Activated CD4-positive, alpha-beta T cell treated with anti-CD3 and anti-CD28 coated beads, Interleukin-2, amount 50 U/mL, for 48 hours (primary cell): ENCODE measurements around the gene MLN.
A peak's percentile ranks its signal among the peaks of the same experiment; 100 is the strongest.

Experiments
- DNase-seq, 2 experiments: peaks; one replicate each; pipeline ENCODE4 v3.0.0-alpha.2; 2020

The MLN gene

DNA sequence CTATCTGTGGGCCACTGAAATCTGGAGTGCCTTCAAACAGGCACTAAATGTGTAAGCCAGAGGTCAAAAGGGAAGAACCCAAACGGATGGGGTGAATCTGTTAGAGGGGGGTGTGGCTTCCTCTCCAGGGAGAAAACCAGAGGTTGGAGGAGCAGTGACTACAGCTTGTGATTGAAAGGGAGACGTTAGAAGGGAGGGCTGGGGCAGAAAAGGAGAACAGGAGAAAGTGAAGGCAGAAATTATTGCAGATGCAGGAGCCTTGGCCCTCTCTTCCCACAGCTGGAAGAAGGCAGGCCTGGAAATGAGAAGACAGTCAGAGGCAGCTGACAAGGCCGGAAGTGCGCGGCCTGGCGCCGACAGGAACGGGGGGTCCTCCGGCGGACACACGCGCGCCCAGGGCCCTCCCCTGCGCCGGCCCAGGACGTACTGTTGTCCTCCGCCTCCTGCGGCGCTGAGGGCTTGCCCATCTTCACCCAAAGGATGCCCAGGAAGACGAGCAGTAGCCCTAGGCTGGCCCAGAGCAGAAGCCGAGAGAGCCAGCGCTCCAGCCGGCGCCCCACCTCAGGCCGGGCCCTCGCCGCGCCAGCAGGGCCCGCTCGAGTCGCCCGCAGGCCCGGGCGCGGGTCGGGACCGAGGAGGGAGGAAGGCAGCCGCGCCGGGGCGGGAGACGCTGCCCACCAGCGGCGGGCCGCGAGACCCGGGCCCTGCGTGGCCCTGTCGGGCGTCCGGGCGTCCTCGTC lies 15.7 kb downstream of the MLN start:
- DNase-seq, result peak; percentile 61 to 67

DNA sequence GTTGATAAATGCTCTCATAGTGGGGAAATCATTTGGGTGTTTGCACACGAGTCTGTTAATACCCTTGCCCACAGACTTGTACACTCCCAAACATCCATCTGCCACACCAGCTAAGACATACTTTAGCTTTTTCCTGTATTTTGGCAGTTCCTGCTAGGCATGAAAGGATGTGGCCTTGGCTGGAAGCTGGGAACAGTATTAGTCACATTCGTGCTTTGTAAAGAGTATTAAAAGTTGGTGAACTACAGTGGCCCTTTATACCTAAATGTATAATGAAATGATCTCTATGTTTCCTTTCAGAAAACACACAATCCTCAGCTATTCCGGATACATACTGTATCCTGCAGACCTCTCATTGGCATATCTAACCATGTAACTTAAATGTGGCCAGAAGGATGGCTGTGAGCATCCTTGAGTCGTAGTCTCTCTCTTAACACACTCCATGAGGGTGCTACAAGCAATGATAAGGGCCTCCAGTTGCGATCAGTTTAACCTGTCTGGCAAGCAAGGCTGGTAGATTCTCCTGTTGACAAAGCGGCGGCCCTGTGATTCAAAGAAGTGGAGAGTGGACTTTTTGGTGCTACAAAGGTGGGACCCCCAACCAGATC lies 16.4 kb downstream of the MLN start:
- DNase-seq, result no peak

DNA sequence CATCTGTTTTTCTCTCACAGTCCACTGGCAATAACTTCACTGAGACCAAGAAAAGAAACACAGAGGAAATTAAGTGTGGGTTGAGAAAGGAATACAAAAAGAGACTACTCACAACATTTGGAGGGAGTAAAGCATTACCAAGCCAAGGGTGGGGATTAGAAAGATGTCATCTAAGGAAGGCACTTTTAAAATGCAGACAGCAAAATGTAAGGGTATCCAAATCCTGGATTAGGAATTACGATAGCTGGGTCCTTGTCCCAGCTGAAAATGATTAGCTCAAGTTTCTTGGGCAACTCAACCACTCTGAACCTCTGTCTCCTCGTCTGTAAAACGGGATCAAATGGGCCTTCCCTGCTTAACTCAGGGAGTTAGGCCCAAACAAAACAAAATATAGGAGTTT lies 17.1 kb downstream of the MLN start:
- DNase-seq, result no peak

DNA sequence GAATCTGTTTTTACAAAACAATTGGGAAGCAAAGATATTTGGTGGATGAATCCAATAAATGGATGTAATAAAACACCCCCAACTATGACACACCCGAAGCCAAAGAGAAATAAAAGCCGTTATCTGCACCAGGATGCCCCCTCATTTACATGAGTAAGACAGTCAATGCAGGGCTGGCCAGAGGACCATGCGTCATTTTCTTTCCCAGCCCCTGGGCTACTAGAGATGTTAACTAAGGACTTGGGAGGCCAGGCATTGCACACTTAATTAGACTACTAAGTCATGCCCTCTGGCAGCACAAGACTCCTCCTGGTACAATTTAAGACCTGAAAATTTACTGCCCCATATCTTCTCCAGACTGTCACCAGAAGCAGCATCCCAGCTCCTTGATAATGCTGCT lies 18.0 kb downstream of the MLN start:
- no peak for DNase-seq

DNA sequence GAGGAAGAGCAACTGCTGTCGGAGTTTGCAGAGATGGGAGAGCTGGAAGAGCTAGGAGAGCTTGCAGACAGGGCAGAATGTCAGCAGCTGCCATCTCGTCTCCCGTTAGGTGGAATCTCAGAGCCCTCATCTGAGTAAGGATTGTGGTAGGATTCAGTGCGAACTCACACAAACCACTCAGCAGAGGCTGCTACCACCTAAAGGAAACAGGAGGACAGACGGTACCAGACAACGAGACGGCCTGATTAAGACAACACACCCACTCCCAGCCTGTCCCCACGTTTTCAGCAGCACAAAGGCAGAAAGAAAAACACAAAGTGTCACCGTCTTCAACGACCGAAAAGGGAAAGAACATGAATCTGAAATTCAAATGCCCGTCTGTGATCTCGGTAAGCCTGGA lies 19.0 kb downstream of the MLN start:
- no peak for DNase-seq

DNA sequence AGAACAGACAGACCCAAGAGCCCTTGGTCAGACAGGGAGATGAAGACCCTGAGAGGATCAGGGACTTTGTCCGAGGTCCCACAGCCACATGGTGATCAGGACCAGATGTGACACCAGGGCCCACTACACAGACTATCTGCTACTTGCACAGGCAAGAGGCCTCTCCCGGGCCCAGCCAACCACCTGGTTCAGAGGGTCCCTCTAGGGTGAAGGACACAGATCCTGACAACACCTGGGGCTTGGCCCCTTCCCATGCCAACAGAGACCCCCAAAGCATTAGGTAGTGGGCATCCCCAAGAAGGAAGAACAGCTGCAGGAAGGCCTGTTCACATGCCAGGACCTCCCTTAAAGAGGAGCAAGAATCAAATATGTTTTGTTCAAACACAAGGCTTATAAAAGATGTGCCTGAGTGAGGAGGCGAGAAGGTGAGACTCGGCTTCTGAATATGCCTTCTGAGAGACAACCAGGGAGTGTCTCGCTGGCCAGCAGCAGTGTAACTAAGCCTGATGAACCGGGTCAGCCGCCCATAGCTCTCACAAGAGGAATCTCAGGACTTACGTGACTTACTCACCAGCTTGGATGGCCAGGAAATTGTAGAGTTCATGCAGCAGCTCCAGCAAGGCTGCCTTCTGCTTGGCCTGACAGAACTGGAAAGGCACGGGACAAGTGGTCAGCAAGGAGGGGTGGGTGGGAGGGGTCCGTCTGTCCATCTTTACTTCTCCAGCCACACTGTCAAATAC lies 19.9 kb downstream of the MLN start:
- DNase-seq, result no peak

DNA sequence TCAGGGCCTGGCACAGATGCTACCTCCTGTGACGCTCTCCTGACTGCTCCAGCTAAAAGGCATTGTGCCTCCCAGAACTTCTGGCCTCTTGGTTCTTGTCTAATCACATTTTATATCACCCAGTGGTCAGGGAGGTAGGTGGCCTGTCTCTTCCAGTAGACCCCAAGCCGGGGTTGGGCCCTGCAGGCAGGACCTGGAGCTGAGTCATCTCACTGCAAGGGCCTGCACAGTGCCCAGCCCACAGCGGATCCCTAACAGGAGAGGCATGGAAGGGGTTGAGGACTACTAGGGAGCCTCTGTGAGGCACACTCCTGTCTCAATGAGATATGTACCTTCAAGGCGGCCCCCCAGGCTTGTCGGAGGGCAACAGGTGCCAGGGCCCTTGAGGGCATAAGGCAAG lies 21.2 kb downstream of the MLN start:
- DNase-seq, result no peak

DNA sequence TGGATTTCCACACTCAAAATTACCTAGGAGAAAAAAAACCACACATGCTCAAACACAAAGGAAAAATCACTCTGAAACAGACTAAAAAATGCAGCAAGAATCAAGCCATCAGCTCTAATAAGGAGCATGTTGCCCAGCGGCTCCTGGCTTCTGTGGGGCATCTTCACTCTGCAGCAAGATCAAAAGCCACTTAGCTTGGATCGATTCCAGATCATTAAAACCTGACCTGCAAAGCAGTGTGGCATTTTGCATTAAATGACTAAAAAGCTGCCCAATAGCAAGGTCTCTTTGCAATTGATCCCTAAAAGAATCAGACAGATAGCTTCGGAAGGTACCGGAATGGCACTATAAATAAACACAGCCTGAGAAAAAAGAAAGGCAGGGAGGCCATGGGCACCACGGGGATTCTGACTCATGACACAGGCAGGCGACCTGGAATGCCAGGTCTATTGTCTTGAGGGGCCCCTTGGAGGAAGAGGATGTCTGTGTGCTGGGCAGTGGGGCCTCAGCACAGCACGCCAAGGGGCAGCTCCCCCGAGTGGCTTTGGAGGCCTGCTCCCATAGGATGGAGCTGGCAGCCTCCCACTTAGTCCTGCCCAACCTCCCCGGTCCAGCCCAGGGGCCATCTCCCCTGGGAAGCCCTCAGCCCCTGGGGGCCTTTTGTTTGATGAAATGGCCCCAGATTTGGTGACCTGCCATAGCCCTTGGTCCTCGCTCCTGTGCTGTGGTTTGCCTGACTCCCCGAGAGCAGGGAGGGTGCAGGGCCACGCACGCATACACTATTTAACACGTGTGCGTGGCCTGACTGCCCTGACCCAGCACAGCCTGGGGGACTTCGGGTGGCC lies 22.4 kb downstream of the MLN start:
- no peak for DNase-seq

DNA sequence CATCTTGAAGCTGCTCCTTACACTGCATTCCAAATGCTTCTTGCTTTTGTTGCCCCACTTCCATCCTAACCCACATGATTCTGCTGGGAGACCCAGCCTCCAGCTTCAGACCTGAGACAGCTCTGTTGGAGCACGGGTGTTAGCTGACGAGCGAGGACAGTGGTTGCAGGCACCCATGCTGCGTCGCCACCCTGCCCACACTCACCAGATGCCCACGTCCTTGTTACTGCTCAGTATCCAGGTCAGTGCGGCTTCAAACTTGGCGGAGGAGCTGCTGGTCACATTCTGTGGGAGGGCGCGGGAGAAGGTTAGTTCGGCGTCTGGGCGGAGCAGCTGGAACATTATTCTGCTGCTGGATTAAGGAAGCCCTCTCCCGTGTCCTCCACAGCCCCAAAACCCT lies 23.9 kb downstream of the MLN start:
- no peak for DNase-seq

DNA sequence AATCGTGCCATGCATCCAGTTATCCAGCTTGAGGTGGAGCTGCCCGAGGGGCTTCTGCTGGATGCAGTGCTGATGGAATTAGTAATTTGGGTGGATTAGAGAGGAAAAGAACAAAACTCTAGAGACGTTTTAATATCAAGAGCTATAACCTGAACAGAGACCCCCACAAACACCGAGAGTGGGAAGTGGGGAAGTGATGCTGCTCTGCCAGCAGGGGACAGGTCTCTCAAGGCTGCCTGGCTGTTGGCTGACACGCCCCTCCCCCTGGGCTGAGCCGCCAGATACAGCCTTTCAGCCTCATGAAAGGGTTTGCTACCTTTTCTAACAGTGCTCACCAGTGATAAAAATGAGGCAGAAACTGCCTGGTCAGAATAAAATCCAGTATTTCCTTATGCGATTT lies 24.5 kb downstream of the MLN start:
- DNase-seq, result no peak

DNA sequence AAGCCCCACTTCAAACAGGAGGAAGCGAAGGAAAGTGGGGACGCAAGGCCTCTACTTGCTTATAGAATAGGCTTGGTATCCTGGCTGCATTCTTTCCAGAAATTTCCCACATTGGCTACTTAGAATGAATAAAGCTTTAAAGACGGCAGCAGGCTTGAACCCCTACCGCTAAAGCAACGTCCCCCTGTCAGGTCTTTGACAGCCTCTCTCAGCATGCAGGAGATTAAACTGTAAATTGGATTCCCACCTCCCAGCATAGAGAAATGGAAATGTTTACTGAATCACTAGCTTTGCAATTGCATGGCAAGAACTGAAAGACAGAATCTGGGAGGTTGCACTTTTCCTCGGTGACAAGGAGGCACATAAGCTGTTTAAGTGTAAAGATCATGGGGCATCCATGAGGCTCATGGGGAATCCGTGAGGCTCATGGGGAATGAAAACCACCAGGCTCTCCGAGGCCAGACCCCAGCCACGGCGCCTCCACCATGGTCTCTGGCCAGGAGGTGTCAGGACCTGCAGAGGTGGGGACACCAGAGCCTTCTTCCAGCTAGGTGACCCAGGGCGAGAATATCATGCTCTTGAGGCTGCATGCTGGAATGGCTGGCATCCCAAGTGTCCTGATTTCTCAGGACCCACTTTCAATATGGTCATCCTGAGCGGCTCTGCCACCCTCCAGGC lies 25.2 kb downstream of the MLN start:
- DNase-seq, result no peak

DNA sequence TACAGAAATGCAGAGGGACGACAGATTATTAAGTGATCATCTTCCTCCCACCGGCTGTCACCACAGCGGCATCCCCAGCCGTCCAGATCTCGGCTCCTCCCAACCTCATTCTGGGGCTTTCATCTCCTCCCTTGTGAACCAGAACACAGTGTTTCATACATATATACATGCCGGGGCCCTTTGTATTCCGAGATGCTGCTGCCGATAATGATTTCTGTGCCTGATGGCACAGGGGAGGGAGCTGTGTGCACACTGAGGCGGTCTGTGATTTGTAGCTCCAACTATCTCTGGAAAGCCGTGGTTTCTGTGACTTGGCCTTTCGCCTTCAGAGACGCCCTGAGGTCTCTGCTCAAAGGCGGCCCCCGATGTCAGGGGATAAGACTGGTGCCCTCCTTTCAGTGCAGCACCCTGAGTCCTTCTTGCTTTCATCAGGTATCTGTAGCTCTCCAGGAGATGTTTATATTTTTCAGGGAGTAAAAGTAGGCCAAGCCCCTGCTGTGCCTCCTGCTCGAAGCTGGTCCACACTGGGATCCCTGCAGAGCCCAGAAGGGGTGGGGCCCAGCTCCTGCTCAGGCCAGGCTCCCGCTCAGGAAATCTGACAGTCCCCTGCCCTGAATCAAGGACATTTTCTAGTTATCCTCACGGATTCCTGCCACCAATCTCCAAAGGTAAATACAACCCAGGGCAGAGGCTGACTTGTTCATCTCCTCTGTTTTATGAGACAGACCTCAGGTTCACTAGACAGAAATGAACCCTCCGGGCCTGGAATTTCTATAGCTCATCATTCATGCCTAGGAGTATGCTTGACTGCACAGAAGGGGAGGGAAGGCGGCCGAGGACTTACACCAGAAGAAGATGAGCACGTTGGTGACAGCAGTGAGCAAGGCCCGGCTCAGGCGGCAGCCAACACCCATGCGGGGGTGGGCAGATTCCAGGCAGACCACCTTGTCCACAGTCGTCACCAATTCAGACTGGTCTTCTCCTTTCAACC lies 26.1 kb downstream of the MLN start:
- DNase-seq, result no peak

DNA sequence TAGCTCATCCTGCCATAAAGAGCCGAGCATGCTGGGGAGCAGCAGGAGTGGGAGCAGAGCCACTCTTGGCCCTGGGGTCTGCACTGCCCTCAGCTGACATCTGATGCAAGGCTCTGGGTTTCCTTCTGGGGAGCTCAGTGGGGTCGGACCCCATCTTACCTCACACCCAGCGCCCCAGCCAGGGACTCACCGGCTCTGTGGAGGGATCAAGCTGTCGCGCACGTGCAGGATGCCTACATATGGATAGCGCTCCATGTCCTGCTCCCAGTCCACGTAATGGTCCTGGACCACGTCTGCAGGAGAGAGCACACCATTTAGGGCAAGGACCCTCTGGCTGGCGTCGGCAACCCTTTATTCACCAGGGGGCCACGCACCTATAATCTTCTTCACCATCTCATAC lies 27.0 kb downstream of the MLN start:
- DNase-seq, result no peak

DNA sequence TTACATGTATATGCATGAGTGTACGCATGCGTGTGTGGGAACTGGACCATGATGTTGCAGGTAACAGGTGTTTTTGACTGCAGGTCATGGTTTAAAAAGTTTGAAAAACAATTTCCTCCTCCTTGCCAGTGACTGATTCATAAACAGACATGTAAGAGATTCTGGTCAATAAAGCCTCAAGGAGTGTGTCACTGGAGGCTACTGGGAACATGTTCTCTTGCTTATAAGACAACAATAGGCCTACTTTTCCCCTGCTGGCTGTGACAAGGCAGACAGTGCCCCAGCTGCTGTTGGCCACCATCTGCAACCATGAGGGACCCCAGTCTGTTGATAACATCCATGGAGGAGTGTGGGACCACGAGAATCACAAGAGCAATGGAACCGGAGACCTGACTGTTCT lies 27.6 kb downstream of the MLN start:
- no peak for DNase-seq

DNA sequence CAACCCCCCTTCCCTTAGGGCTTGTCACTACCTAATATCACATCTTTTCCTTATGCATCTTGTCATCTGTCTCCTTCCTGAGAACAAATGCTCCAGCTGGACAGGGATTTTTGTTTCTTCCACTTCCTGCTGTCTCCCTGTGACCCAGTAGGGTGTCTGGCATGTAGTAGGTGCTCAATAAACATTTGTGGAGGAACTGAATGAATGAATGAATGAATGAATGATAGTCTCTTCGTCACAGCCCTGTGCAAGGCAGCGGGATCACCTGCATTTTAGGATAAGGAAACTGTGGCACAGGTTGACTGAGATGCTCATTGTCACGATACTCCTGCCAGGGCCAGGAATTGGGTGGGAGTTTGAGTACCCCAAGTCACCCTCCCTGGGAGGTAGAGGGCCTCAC lies 29.0 kb downstream of the MLN start:
- DNase-seq, result no peak

DNA sequence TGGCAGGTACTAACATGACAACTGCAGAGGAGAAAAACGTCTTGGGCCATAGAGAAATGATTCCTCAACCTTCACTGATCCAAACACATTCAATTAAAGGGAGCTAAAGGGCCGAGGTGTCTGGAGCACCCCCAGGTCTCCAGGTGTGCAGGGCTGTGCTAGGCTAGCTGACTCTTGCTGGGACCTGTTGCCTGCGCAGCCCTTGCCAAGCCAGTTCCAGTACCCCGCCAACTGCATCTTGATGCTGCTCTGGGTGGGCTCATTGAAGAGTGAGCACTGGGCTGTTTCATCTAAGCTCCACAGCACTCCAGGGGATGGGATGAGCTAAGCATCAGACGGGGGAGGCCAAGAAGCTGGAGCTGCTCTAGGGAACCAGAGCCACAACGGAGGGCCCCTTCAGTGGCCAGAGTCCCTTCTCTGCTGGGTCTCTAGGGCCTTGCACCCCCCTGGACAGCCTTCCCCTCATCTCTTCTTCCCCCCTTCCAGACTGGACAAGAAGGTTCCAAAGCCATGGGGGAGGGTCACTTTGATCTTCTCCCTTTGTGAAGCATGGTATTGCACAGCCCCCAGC lies 30.8 kb downstream of the MLN start:
- no peak for DNase-seq

DNA sequence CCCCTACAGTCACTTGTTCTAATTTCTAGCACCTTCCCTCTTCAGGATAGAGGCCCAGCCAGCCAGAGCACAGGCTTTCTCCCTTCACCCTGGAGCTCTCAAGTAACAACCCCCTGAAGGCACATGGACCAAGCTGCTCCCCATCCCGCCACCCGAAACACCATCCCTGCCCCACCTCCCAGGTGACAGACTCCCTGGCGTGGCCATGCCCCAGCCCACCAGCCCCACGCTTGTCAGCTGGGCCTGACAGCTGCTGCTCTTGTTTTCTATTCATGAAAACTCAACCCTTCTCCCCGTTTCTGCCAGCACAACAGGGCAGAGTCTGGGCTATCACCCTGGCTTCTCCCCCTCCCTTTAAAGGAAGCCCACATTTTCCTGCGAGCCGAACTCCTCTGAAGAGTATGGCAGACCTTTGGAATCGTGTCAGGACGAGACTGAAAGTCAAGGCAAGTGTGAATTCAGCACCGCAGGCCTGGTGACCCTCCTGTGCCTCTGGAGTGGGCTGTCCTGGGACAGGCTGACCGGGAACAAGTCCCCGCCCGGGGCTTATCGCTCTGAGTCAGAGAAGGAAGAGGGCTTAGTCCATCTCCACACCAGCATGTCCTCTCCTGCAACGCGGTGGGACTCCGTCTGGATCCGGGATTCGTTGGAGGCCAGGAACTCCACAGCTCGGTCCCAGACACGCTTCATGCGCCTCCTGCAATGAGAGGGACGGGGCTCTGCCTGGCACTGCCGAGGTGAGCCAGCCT lies 31.5 kb downstream of the MLN start:
- no peak for DNase-seq

DNA sequence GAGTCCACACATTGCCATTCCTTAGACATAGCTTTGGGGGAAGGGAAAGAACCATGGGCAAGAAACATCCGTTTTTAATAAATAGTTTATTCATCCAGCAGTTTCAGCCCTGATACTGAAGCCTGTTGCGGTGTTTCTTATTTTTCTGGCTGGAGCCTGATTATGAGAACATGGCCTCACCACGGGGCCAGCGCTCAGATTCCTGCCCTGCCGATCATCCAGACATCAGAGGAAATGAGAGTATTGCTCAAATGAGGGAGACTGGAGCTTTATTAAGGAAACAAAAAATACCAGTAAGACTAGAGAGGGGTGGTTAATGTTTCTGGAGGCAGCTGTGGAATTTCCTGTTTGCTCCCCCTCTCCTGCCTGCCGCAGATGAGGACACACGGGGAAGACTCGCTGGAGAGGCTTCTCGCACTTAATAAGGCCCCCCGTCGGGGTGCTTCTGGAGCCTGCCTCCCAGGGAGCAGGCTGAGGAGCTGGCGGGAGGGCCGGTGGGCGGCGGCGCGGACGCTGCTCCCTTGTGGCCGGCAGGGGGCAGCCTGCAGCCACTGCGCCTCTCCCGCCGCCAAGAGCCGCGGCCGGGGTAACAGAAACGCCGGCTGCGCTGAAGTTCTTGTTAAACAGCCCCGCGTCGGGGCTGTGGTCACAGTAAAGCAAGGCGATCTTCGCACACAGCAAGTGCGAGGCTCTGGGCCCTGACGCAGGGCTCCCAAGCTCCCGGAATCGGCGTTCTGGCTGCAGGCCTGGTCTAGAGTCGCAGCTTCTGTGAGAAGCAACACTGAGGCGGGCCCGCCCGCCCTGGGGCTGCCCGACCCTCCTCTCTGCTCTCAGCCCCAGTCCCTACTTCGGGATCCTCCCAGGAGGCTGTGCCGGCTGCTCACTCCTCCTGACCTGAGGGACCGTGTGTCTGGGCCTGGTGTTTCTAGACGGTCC lies 32.4 kb downstream of the MLN start:
- peak; percentile 55 to 62 for DNase-seq

DNA sequence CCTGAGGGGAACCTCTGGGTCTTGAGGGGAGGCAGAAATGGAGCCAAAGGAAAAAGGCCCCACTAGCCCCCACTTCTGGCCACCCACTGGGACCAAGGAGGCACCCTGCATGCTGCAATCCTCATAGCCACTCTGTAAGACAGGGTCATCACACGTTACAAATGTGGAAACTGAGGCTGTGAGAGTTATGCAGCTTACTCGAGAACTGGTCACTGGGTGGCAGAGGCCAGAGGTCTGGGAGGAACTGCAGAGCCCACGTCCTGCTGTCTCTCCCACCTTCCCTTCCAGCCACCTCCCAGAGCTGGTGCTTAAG lies 33.0 kb downstream of the MLN start:
- DNase-seq, result no peak
